ENCODE data around the gene DMD. TPM values are rescaled to one million over a fixed set of nuclear protein-coding genes. Genes with fewer than 3 reads are reported as not detected.

DMD gene
- total RNA-seq, 1 experiment from 2014 or later, result 47.2 TPM

DNA sequence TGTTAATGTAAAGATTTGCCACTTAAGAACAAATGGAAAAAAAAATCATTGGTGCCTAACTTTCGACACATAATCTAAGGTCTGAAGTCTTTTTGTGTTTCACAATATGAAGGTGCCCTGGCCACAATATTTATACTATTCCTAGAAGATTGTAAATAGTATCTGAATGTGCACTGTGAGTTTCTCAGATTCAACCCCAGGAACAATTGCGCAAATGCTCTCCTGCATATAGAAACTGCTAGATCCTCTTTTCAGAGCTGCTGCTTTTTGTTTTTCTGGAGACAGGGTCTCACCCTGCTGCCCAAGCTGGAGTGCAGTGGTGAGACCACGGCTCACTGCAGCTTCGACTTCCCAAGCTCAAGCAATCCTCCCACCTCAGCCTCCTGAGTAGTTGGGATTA, 1659.4 kb downstream of the DMD start:
- H3K4me1 Mint-ChIP-seq (ENCODE audit: low read depth, unreplicated experiment), result peaks cover 6% of the 10 kb centered on the region
- no peaks in the 10 kb centered on the region for H3K9me3 ChIP-seq
- H3K4me3 ChIP-seq (ENCODE audit: low read depth, low read length), result no peak overlapping the region
- no peak overlapping the region for H3K4me3 Mint-ChIP-seq (ENCODE audit: unreplicated experiment)
- BruUV-seq (replicated peaks), result no TSS peak
- no peaks in the 10 kb centered on the region for H3K9me3 Mint-ChIP-seq (ENCODE audit: unreplicated experiment)
- H3K4me1 ChIP-seq, result no peaks in the 10 kb centered on the region
- no peaks in the 10 kb centered on the region for H3K36me3 ChIP-seq (ENCODE audit: control insufficient read depth, insufficient read depth, low read length)
- TF ChIP-seq, protein P1, sequence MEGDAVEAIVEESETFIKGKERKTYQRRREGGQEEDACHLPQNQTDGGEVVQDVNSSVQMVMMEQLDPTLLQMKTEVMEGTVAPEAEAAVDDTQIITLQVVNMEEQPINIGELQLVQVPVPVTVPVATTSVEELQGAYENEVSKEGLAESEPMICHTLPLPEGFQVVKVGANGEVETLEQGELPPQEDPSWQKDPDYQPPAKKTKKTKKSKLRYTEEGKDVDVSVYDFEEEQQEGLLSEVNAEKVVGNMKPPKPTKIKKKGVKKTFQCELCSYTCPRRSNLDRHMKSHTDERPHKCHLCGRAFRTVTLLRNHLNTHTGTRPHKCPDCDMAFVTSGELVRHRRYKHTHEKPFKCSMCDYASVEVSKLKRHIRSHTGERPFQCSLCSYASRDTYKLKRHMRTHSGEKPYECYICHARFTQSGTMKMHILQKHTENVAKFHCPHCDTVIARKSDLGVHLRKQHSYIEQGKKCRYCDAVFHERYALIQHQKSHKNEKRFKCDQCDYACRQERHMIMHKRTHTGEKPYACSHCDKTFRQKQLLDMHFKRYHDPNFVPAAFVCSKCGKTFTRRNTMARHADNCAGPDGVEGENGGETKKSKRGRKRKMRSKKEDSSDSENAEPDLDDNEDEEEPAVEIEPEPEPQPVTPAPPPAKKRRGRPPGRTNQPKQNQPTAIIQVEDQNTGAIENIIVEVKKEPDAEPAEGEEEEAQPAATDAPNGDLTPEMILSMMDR (IDR thresholded peaks at IDR 0.05; ENCODE audit: insufficient read depth in 1 of 2, low read depth in 1 of 2, low read length in 1 of 2, severe bottlenecking in 1 of 2, unreplicated experiment in 1 of 2), result no peak
- no peak for DNase-seq
- intact Hi-C loops (cut with micrococcal nuclease; ENCODE audit: unreplicated experiment), result no loop called here
- H3K27me3 Mint-ChIP-seq (ENCODE audit: insufficient read depth, unreplicated experiment), result no peaks in the 10 kb centered on the region
- H3K27ac Mint-ChIP-seq (ENCODE audit: unreplicated experiment), result no peak overlapping the region
- ChIA-PET CTCF (no interaction called here), POLR2A (no interaction called here)
- no peaks in the 10 kb centered on the region for H3K36me3 Mint-ChIP-seq (ENCODE audit: insufficient read depth, unreplicated experiment)
- H3K27me3 ChIP-seq (replicated peaks; ENCODE audit: control insufficient read depth, insufficient read depth, low read length), result no peaks in the 10 kb centered on the region

DNA sequence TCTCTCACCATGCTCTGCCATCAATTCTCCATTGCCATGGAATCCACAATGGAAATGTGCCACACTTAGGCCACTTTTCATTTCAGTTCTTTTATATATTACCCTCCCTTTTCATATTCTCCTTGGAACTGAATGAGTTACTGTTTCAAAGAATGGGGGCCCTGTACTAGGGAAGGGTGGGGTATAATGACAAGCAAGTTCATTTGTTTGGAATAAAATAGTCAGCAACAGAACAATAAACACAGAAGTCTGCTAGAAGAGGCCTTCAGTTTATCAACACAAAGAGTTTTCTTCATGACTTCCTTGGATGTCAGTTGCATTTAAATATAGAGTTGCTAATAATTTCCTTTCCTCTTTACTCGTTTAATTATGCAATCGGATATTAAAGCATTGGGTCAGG, 1661.2 kb downstream of the DMD start:
- DNase-seq, result no peak
- no peaks in the 10 kb centered on the region for H3K27me3 ChIP-seq (replicated peaks; ENCODE audit: control insufficient read depth, insufficient read depth, low read length)
- ChIA-PET CTCF (no interaction called here), POLR2A (no interaction called here)
- Mint-ChIP-seq H3K27me3 (ENCODE audit: insufficient read depth, unreplicated experiment) (no peaks in the 10 kb centered on the region), H3K36me3 (ENCODE audit: insufficient read depth, unreplicated experiment) (no peaks in the 10 kb centered on the region), H3K27ac (ENCODE audit: unreplicated experiment) (no peak overlapping the region), H3K4me3 (ENCODE audit: unreplicated experiment) (no peak overlapping the region), H3K4me1 (ENCODE audit: low read depth, unreplicated experiment) (peaks cover 6% of the 10 kb centered on the region), H3K9me3 (ENCODE audit: unreplicated experiment) (no peaks in the 10 kb centered on the region)
- no peak overlapping the region for H3K4me3 ChIP-seq (ENCODE audit: low read depth, low read length)
- H3K4me1 ChIP-seq, result no peaks in the 10 kb centered on the region
- TF ChIP-seq, protein P1 (IDR thresholded peaks at IDR 0.05; ENCODE audit: insufficient read depth in 1 of 2, low read depth in 1 of 2, low read length in 1 of 2, severe bottlenecking in 1 of 2, unreplicated experiment in 1 of 2), result no peak
- no TSS peak for BruUV-seq (replicated peaks)
- no peaks in the 10 kb centered on the region for H3K9me3 ChIP-seq
- intact Hi-C loops (cut with micrococcal nuclease; ENCODE audit: unreplicated experiment), result no loop called here
- H3K36me3 ChIP-seq (ENCODE audit: control insufficient read depth, insufficient read depth, low read length), result no peaks in the 10 kb centered on the region

DNA sequence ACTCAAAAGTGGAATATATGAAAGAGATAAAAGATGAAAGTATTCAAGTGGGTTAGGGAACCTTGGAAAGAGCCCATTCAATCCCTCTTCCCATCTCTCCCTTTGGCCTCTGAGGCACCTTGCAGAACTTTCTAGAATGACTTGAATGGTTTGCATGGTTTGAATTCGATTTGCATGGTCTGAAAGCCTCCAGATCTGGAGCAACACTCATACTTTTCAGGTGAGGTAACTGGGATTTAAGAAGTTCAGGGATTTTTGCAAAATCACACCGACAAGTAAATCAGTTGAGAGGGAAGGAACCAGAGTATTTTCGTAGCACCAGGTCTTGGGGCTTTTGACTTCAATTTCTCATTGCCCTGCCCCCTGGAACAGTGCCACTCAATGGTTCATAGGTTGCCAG, 1663.5 kb downstream of the DMD start:
- POLR2A ChIA-PET, result no interaction called here
- no TSS peak for BruUV-seq (replicated peaks)
- Histone ChIP-seq H3K36me3 (ENCODE audit: control insufficient read depth, insufficient read depth, low read length) (no peaks in the 10 kb centered on the region), H3K4me3 (ENCODE audit: low read depth, low read length) (no peak overlapping the region), H3K4me1 (peaks cover 4% of the 10 kb centered on the region; the same call in 1 of the 2 replicates), H3K9me3 (no peaks in the 10 kb centered on the region), H3K27me3 (replicated peaks; ENCODE audit: control insufficient read depth, insufficient read depth, low read length) (no peaks in the 10 kb centered on the region)
- CTCF ChIA-PET, result no interaction called here
- peaks cover 6% of the 10 kb centered on the region for H3K36me3 Mint-ChIP-seq (ENCODE audit: insufficient read depth, unreplicated experiment)
- DNase-seq, result no peak
- TF ChIP-seq, protein P1 (IDR thresholded peaks at IDR 0.05; ENCODE audit: insufficient read depth in 1 of 2, low read depth in 1 of 2, low read length in 1 of 2, severe bottlenecking in 1 of 2, unreplicated experiment in 1 of 2), result no peak
- intact Hi-C loops (cut with micrococcal nuclease; ENCODE audit: unreplicated experiment), result loop anchor here (10.0 kb wide), 2 partner anchors 107 to 273 kb away; no protein-coding TSS in a partner anchor
- no peak overlapping the region for H3K27ac Mint-ChIP-seq (ENCODE audit: unreplicated experiment)
- H3K4me1 Mint-ChIP-seq (ENCODE audit: low read depth, unreplicated experiment), result no peaks in the 10 kb centered on the region
- H3K4me3 Mint-ChIP-seq (ENCODE audit: unreplicated experiment), result no peak overlapping the region
- H3K27me3 Mint-ChIP-seq (ENCODE audit: insufficient read depth, unreplicated experiment), result no peaks in the 10 kb centered on the region
- no peaks in the 10 kb centered on the region for H3K9me3 Mint-ChIP-seq (ENCODE audit: unreplicated experiment)

Measured in Caco-2 (cell line).